GM23338 (cell line): Measurements from ENCODE around the gene SYT2. TPM values are rescaled to one million over a fixed set of nuclear protein-coding genes. Genes with fewer than 3 reads are reported as not detected.

Experiments
- ATAC-seq: fragments of 200-7000 bp; cut with Tn5 transposase; 3 replicates; pipeline ENCODE4 v1.9.1; 2020
- DNase-seq: peaks from one replicate; pipeline ENCODE4 v3.0.0-alpha.2; 2015; ENCODE audit warnings: low spot score
- H2AFZ ChIP-seq: fragments of 200-600 bp; sonication (generic); 2 replicates; pipeline ENCODE4 v1.8.0; 2016; ENCODE audit warnings: antibody characterized with exemption, mild to moderate bottlenecking, moderate library complexity
- H3F3A ChIP-seq: fragments of 200-600 bp; sonication (generic); replicated peaks from 2 replicates; pipeline ENCODE4 v1.8.0; 2017; ENCODE audit warnings: antibody characterized with exemption, mixed run types, low read depth
- H3K27ac ChIP-seq: fragments of 200-600 bp; sonication (generic); 2 replicates; pipeline ENCODE4 v1.6.1; 2016; ENCODE audit warnings: low read depth
- H3K27me3 ChIP-seq: fragments of 200-600 bp; sonication (generic); 2 replicates; pipeline ENCODE4 v1.8.0; 2016; ENCODE audit warnings: mild to moderate bottlenecking, mixed run types, moderate library complexity; ENCODE audit not compliant: insufficient read depth
- H3K36me3 ChIP-seq: fragments of 200-600 bp; sonication (generic); 2 replicates; pipeline ENCODE4 v1.8.0; 2016; ENCODE audit warnings: mild to moderate bottlenecking; ENCODE audit not compliant: insufficient read depth
- H3K4me1 ChIP-seq: fragments of 200-600 bp; sonication (generic); 2 replicates; pipeline ENCODE4 v1.8.0; 2016; ENCODE audit warnings: mild to moderate bottlenecking, moderate library complexity; ENCODE audit not compliant: insufficient read depth
- H3K4me2 ChIP-seq: fragments of 200-600 bp; sonication (generic); 2 replicates; pipeline ENCODE4 v1.7.1; 2017; ENCODE audit warnings: mixed run types
- H3K4me3 ChIP-seq: fragments of 200-600 bp; sonication (generic); 2 replicates; pipeline ENCODE4 v1.6.1; 2016; ENCODE audit warnings: mixed run types
- H3K79me2 ChIP-seq: fragments of 200-600 bp; sonication (generic); replicated peaks from 2 replicates; pipeline ENCODE4 v1.8.0; 2017; ENCODE audit warnings: mild to moderate bottlenecking; ENCODE audit not compliant: insufficient read depth
- H3K9me2 ChIP-seq: fragments of 200-600 bp; sonication (generic); 2 replicates; pipeline ENCODE4 v1.8.0; 2017; ENCODE audit not compliant: insufficient read depth
- H4K20me1 ChIP-seq: fragments of 200-600 bp; sonication (generic); replicated peaks from 2 replicates; pipeline ENCODE4 v1.8.0; 2017; ENCODE audit warnings: mild to moderate bottlenecking; ENCODE audit not compliant: insufficient read depth
- H3K27ac Mint-ChIP-seq: 2 replicates; pipeline ENCODE4 v1.8.0; 2020; ENCODE audit warnings: inconsistent platforms, mild to moderate bottlenecking, moderate library complexity, mixed read lengths
- H3K27me3 Mint-ChIP-seq: 3 replicates; pipeline ENCODE4 v1.8.0; 2022; ENCODE audit warnings: low read depth, mild to moderate bottlenecking, moderate library complexity, mixed read lengths, inconsistent platforms; ENCODE audit not compliant: insufficient read depth, poor library complexity
- H3K36me3 Mint-ChIP-seq: 3 replicates; pipeline ENCODE4 v1.8.0; 2021; ENCODE audit warnings: low read depth, mild to moderate bottlenecking, inconsistent platforms, moderate library complexity, mixed read lengths
- H3K4me1 Mint-ChIP-seq: 3 replicates; pipeline ENCODE4 v1.8.0; 2020; ENCODE audit warnings: mild to moderate bottlenecking, inconsistent platforms, mixed read lengths
- H3K4me3 Mint-ChIP-seq: 3 replicates; pipeline ENCODE4 v1.8.0; 2021; ENCODE audit warnings: moderate library complexity, mild to moderate bottlenecking, inconsistent platforms, mixed read lengths
- H3K9me3 Mint-ChIP-seq: 3 replicates; pipeline ENCODE4 v1.8.0; 2020; ENCODE audit warnings: moderate library complexity, mild to moderate bottlenecking, inconsistent platforms, mixed read lengths
- CREB1 ChIP-seq: fragments of 250-450 bp; sonication (Bioruptor Pico); IDR thresholded peaks from 2 replicates; pipeline ENCODE4 v1.5.0; 2020; ENCODE audit warnings: low read depth, mild to moderate bottlenecking, moderate library complexity
- CTCF ChIP-seq, 2 experiments: fragments of 200-600 bp in 1 of 2; sonication (generic) in 1 of 2; conservative IDR thresholded peaks; 2 replicates each; pipeline versions ENCODE4 v1.5.1 to v1.6.1; 2016 to 2017; ENCODE audit warnings: antibody characterized with exemption in 2 of 2, low read depth in 2 of 2, mild to moderate bottlenecking in 2 of 2, moderate library complexity in 1 of 2
- EZH2 ChIP-seq: fragments of 200-600 bp; sonication (generic); IDR thresholded peaks from one replicate; pipeline ENCODE4 v1.8.0; 2017; ENCODE audit warnings: antibody characterized with exemption, mild to moderate bottlenecking, low read depth; ENCODE audit not compliant: unreplicated experiment
- EZH2phosphoT487 ChIP-seq: fragments of 200-600 bp; sonication (generic); IDR thresholded peaks from one replicate; pipeline ENCODE4 v1.8.1; 2018; ENCODE audit warnings: antibody characterized with exemption; ENCODE audit not compliant: unreplicated experiment
- NANOG ChIP-seq: IDR thresholded peaks from 2 replicates; pipeline ENCODE4 v1.6.1; 2016; ENCODE audit warnings: antibody characterized with exemption, borderline replicate concordance
- POLR2AphosphoS5 ChIP-seq: IDR thresholded peaks from 2 replicates; pipeline ENCODE4 v1.6.1; 2016; ENCODE audit warnings: antibody characterized with exemption, low read depth
- STAT1 ChIP-seq: IDR thresholded peaks from one replicate; pipeline ENCODE4 v1.6.1; 2016; ENCODE audit warnings: antibody characterized with exemption; ENCODE audit not compliant: unreplicated experiment
- ZNF114 ChIP-seq: fragments of 250-450 bp; sonication (Bioruptor Pico); IDR thresholded peaks from 2 replicates; pipeline ENCODE4 v1.5.0; 2020; ENCODE audit warnings: mild to moderate bottlenecking, moderate library complexity
- ZNF331 ChIP-seq: fragments of 250-450 bp; sonication (Bioruptor Pico); IDR thresholded peaks from 2 replicates; pipeline ENCODE4 v1.5.0; 2020; ENCODE audit warnings: low read depth, mild to moderate bottlenecking, moderate library complexity
- long read RNA-seq: library from polyadenylated mRNA; unstranded; transcript quantifications from one replicate; pipeline ENCODE4 v2.0.0, GENCODE V29; 2020; ENCODE audit not compliant: unreplicated experiment
- polyA plus RNA-seq: library from polyadenylated mRNA; unstranded; fragments of >200 nt; fragmentation: Nextera tagmentation; extraction: Ambion mirVana; gene quantifications from 2 replicates; pipeline ENCODE4 v1.2.1, GENCODE V29; 2016
- total RNA-seq: library from RNA; depleted of rRNA; stranded (reverse); fragments of >200 nt; shearing (Covaris generic); gene quantifications from 2 replicates; pipeline ENCODE4 v1.2.3, GENCODE V29; 2014; rRNA removed

Gene SYT2
- 11.4 and 12.5 TPM in 2 replicates for total RNA-seq
- polyA plus RNA-seq: 2.4 TPM in 2 replicates
- long read RNA-seq, partial matches to known transcripts: 0 of 4 reads
- long read RNA-seq, other reads (novel, unspliced or antisense): 4 of 4 reads

- Mint-ChIP-seq H3K9me3 (no peaks in the 10 kb centered on the region), H3K27me3 (peaks cover 19% of the 10 kb centered on the region), H3K36me3 (no peaks in the 10 kb centered on the region), H3K4me3 (peak within 1 kb of the TSS; percentile 80), H3K4me1 (peaks cover 47% of the 10 kb centered on the region), H3K27ac (0 out of 2 replicates have a peak within 1 kb of the TSS, but pooled peaks have one; percentile 26)
- H2AFZ ChIP-seq: peak within 1 kb of the TSS; percentile 99
- peak within 1 kb of the TSS; percentile 97 for H3K4me3 ChIP-seq
- peaks cover 38% of the 10 kb centered on the region for H3K4me1 ChIP-seq
- H3F3A ChIP-seq: 0 out of 2 replicates have a peak, but pooled peaks cover 8% of the 10 kb centered on the region
- peaks cover 2% of the 10 kb centered on the region; the same call in 1 of the 2 replicates for H4K20me1 ChIP-seq
- DNase-seq (peak; percentile 78), ATAC-seq (peak; percentile 73)
- H3K9me2 ChIP-seq: no peaks in the 10 kb centered on the region
- no peaks in the 10 kb centered on the region for H3K36me3 ChIP-seq
- peaks cover 4% of the 10 kb centered on the region; the same call in 1 of the 2 replicates for H3K79me2 ChIP-seq
- TF ChIP-seq CTCF (conservative IDR thresholded peaks at IDR 0.05; ENCODE audit: low read depth in 2 of 2) (no peak), CREB1 (CRISPR knock-in tag) (0 out of 2 replicates have a peak, but pooled peaks have one; percentile 21), EZH2phosphoT487 (no peak), POLR2AphosphoS5 (peak; percentile 57)
- H3K4me2 ChIP-seq: peak within 1 kb of the TSS; percentile 91
- no peak within 1 kb of the TSS for H3K27ac ChIP-seq
- H3K27me3 ChIP-seq: peaks cover 31% of the 10 kb centered on the region
These were observed at the start of gene SYT2 for GRCh38 chr1:202710070-202711045. Gene SYT2 (minus strand): TSS chr1:202710454. CDS start chr1:202605772, 104,682 bp downstream.

DNA sequence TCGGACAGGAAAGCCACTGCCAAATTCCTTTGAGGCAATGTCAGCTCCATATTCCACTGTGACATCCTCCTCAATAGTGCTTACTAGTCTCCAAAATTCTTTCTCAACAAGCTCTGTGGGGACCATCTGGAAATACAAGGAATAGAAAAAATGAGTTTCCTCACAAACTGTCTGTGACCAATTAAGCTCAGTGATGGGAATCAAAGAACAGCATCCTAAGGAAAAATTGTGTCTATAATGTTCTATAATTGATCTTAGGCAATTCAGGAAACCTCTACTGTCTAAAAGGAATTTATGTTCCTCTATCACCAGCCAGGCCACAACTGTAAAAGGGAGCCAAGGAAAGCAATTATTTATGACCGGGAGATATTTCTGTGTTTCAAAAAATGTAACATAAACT, 46.1 kb upstream of the SYT2 start:
- peaks cover 1% of the 10 kb centered on the region for H3K27me3 Mint-ChIP-seq
- no peaks in the 10 kb centered on the region for H3K9me3 Mint-ChIP-seq
- peaks cover 4% of the 10 kb centered on the region; the same call in 1 of the 2 replicates for H3F3A ChIP-seq
- no peaks in the 10 kb centered on the region for H3K27me3 ChIP-seq
- H3K27ac Mint-ChIP-seq: no peak overlapping the region
- no peak overlapping the region for H3K4me3 Mint-ChIP-seq
- H3K4me3 ChIP-seq: no peak overlapping the region
- no peaks in the 10 kb centered on the region for H3K4me1 ChIP-seq
- H3K9me2 ChIP-seq: no peaks in the 10 kb centered on the region
- TF ChIP-seq ZNF114 (CRISPR knock-in tag) (no peak), NANOG (no peak), STAT1 (no peak), EZH2 (no peak), ZNF331 (no peak), CREB1 (CRISPR knock-in tag) (no peak)
- no peaks in the 10 kb centered on the region for H3K4me1 Mint-ChIP-seq
- H3K4me2 ChIP-seq: no peak overlapping the region
- H3K36me3 Mint-ChIP-seq: peaks cover 93% of the 10 kb centered on the region
- 0 out of 2 replicates have a peak, but pooled peaks cover 5% of the 10 kb centered on the region for H3K79me2 ChIP-seq
- no peak overlapping the region for H3K27ac ChIP-seq
- ATAC-seq: no peak
- H2AFZ ChIP-seq: no peak overlapping the region
- DNase-seq: no peak
- peaks cover 5% of the 10 kb centered on the region; the same call in 1 of the 2 replicates for H4K20me1 ChIP-seq
- peaks cover 91% of the 10 kb centered on the region for H3K36me3 ChIP-seq
